Muscle of back (tissue), 11 donors: ENCODE results near the gene GTF2H3. TPM values are rescaled to one million over a fixed set of nuclear protein-coding genes. Genes with fewer than 3 reads are reported as not detected.

Source experiments
- DNase-seq, 3 donors: peaks; one replicate each; pipeline versions ENCODE4 v3.0.0 to v3.0.0-alpha.2; 2013
- polyA plus RNA-seq, 10 donors: library from polyadenylated mRNA; unstranded; fragments of 120-200 nt; gene quantifications; one replicate each; pipeline ENCODE4 v1.2.1, GENCODE V29; 2013; ENCODE audit not compliant: insufficient read length in 10 of 10

Gene GTF2H3
- polyA plus RNA-seq, 10 donors, result 22.1 to 35.2 (median 25.5) TPM

DNA sequence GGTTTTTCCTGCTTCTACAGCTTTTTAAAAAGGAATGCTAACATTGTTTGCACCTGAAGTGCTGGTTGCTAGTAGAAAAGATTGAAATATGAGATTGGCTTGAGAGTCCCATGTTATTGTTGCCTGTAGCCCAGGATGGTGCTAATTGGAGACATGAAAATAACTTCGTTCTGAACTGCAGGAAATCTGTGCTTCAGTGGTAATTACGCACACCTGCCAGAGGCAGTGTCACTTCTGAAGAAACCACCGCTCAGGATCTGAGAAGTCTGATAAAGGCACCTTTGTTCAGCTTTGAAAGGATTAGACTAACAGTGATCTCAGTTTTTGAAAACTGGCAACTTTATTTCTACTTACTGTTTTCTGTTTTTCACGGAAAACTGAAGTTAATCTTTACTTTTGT lies 63.0 kb downstream of the GTF2H3 start:
- no peak for DNase-seq

DNA sequence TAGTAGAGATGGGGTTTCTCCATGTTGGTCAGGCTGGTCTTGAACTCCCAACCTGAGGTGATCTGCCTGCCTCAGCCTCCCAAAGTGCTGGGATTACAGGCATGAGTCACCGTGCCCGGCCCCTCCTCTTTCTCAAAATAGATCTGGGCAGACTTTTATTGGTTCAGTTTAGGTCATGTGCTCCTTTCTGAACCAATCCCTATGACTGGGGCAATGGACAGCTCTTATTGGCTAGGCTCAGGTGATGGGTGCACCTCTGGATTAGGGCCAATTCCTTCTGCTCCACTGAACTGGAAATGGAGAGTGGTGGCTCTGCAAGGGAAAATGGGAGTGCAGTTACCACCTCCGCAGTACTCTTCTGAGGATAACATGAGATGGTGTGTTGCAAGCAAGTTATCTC lies 72.3 kb downstream of the GTF2H3 start:
- DNase-seq, result no peak

DNA sequence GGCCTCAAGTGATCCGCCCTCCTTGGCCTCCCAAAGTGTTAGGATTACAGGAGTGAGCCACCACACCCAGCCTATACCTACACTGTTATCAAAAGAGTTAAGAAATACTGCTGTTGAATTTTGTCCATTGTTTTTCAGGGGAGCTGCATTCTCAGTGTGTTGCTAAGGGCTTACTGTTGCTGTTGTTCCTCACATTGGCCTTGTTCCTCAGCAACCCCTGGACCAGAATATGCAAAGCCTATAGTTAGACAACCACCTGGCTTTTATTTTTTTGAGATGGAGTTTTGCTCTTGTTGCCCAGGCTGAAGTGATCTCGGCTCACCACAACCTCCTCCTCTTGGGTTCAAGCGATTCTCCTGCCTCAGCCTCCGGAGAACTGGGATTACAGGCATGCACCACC lies 73.8 kb downstream of the GTF2H3 start:
- DNase-seq, result no peak

Other genes starting within 250 kb of the GTF2H3 start
- gene KMT5A, start 249.7 kb upstream of the GTF2H3 start, polyA plus RNA-seq, result 10 to 100 TPM; 23.7 to 42.6 (median 34.1) TPM
- gene RILPL2, start 197.1 kb upstream of the GTF2H3 start, polyA plus RNA-seq, result 1 to 10 TPM; 1.1 to 2.1 (median 1.5) TPM
- 10 to 100 TPM; 24.5 to 30.6 (median 28.6) TPM for gene SNRNP35, start 175.7 kb upstream of the GTF2H3 start, polyA plus RNA-seq
- gene RILPL1, start 100.1 kb upstream of the GTF2H3 start, polyA plus RNA-seq, result 10 to 100 TPM; 27.0 to 36.1 (median 28.9) TPM
- gene TMED2, start 49.3 kb upstream of the GTF2H3 start, polyA plus RNA-seq, result 100 to 1,000 TPM; 143 to 192 (median 161) TPM
- 10 to 100 TPM; 10.2 to 26.7 (median 15.9) TPM for gene DDX55, start 31.7 kb upstream of the GTF2H3 start, polyA plus RNA-seq
- 10 to 100 TPM; 41.8 to 55.1 (median 48.4) TPM for gene EIF2B1, start 143 bp upstream of the GTF2H3 start, polyA plus RNA-seq
- 10 to 100 TPM in 2 of 10 donors, 1 to 10 TPM in 8; 5.9 to 11.0 (median 8.2) TPM for gene TCTN2, start 37.3 kb downstream of the GTF2H3 start, polyA plus RNA-seq
- 10 to 100 TPM; 11.2 to 21.7 (median 14.5) TPM for gene ATP6V0A2, start 78.5 kb downstream of the GTF2H3 start, polyA plus RNA-seq
- gene DNAH10, start 128.5 kb downstream of the GTF2H3 start, polyA plus RNA-seq, result 1 to 10 TPM in 9 of 10 donors, under 1 TPM in 1; 0.76 to 8.6 (median 1.3) TPM